Middle frontal gyrus (tissue), 1 donor: Measurements from ENCODE around the gene INPP5F.

ENCODE experiments used
- DNase-seq: peaks from one replicate; pipeline ENCODE4 v3.0.0-alpha.2; 2015; ENCODE audit warnings: low spot score; ENCODE audit errors: extremely low spot score

Gene INPP5F

GRCh38 chr10:119817991-119818888, 92.4 kb downstream of the INPP5F start:
- no peak for DNase-seq

DNA sequence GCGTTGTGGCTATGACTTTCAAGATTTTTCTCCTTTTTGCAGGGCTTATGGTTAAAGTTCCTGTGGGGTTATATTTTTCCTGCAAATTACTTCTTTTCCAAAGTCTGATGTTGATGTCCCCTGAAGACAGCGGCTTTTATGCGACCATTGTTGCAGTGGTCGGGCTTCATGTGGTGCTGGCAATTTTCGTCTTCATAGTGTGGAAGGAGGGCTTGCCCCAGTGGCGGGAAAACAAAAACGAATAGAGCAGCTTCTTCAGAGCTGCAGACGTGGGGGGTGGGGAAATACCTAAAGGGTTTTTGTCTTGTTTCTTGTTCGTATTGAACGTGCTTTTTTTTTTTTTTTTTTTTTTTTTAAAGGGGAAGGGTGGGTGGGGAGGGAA, 93.0 kb downstream of the INPP5F start:
- no peak for DNase-seq

DNA sequence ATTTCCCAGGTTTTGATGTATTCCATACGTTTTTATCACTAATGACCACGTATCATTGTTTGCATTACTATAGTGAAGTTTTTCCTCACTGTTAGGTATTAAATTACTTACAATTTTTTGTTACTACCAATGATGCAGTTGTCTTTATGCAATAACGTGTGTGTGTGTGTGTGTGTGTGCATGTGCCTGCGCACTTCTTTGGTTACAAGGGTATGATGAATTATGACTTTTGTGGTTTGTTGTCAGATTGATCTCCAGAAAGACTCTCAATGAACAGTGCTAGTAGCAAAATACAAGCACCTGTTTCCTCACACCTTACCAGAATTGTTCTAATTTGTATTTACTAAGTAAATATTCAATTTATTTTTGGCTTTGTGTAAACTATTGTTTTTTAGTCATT, 95.3 kb downstream of the INPP5F start:
- no peak for DNase-seq

DNA sequence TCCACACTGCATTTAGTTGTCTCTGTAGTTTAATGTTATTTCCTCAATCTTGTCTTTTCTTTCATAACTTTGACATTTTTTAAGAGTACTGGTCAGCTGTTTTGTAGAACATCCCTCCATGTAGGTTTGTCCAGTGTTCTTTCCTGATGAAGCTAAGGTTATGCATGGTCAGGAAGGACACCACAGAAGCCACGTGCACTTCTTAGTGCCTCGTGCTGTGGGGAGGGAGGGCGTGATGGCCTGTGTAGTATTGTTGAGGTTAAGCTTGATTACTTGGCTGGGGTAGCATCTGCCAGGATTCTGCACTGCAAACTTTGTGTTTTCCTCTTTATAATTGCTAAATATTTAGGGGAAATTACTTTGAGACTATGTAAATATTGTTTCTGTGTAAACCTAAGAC, 98.4 kb downstream of the INPP5F start:
- DNase-seq = no peak

DNA sequence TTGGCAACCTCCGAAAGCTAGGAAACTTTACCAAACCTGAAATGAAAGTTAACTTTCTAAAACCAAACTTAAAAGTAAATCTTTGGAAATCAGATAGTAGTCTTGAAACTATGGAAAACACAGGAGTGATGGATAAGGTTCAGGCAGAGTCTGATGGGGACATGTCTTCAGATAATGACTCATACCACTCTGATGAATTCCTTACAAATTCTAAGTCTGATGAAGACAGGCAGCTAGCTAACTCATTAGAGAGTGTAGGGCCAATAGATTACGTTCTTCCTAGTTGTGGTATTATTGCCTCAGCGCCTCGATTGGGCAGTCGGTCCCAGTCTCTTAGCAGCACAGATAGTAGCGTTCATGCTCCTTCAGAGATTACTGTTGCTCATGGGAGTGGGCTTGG, 100.9 kb downstream of the INPP5F start:
- no peak for DNase-seq

DNA sequence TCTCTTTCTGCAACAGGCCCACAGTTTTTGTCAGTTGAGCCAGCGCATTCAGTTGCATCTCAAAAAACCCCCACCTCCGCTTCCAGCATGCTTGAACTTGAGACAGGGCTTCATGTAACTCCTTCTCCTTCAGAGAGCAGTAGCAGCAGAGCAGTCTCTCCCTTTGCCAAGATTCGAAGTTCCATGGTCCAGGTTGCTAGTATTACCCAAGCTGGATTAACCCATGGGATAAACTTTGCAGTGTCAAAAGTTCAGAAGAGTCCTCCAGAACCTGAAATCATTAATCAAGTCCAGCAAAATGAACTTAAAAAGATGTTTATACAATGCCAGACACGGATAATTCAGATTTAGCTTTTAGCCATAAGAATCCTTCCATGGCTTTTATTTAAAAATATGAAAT, 101.6 kb downstream of the INPP5F start:
- DNase-seq = no peak

GRCh38 chr10:119829429-119829828, 103.6 kb downstream of the INPP5F start:
- DNase-seq = no peak

DNA sequence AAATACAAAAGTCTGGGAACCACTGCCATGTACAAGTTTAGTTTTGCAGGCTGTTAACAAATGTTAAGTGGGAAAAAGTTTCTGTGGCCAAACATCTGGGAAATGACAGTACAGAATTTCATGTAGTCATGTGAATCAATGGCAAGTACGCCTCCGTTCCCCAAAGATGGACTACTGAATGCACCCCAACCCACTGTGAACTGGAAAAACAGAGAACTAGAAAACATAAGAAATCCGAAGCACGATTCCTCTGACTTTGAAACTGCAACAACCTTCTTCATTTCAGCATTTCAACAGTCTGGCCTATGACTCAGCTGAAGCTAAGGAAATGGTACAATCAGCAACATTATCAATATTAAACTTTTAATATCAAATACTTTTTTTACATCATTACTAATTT, 105.0 kb downstream of the INPP5F start:
- DNase-seq = no peak

GRCh38 chr10:119831656-119832055, 105.8 kb downstream of the INPP5F start:
- DNase-seq = no peak

DNA sequence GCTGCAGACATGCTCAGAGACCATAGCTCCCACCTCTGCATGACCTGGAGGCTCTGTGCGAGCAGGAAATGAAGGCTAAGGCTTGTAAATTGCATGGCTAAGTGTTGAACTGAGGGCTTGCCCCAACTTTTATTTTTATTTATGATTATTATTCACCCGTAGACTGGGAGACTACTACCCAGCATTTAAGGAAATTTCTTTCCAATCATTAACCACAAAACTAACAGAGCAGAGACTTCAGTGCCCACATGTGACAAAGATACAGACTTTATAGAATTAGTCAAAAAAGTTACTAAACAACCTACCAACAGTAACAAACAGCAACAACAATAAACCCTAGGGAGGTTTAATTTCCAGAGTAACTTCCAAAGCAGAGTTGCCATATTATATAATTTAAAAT, 107.1 kb downstream of the INPP5F start:
- DNase-seq = no peak

DNA sequence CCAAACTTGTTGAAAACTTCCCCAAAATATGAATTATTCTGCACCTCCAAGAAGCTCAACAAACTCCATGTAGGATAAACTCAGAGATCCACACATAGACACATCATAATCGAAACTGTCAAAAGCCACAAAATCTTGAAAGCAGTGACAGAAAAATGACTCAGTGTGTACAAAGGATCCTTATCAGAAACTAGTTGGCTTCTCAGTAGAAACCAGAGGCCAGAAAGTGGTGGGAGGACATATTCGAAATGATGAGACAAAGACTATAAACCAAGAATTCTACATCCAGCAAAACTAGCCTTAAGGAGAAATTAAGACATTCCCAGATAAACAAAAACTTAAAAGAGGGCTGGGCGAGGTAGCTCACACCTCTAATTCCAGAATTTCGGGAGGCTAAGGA, 108.3 kb downstream of the INPP5F start:
- no peak for DNase-seq

- DNase-seq = no peak
Measured at GRCh38 chr10:119845656-119846055, 119.8 kb downstream of the INPP5F start.

GRCh38 chr10:119849031-119849789, 123.4 kb downstream of the INPP5F start:
- DNase-seq = no peak

DNA sequence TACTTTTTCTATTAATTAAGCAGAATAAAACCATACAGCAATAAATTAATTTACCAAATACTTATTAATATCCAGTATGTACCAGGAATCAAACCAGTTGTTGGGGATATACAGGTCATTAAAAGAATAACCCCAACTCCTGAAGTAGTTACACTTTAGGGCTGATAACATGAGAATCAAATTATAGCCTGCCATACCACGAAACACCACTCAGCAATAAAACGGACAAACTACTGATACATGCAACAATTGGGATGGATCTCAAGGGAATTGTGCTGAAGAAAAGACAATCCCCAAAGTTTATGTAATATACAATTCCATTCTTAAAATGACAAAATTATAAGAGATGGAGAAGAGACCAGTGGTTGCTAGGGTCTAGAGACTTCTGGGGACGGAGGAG, 124.1 kb downstream of the INPP5F start:
- no peak for DNase-seq

DNA sequence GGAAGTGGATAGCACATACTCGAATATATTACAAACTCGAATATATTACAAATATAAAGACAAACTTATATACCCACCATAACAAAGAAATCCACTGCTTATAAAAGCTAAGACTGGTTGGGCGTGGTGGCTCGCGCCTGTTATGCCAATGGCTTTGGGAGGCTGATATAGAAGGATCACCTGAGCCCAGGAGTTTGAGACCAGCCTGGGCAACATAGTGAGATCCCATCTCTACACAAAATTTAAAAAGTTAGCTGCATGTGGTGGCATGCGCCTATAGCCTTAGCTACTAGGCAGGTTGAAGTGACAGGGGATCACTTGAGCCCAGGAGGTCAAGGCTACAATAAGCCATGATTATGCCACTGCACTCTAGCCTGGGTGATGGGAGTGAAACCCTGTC, 126.4 kb downstream of the INPP5F start:
- DNase-seq = no peak

GRCh38 chr10:119852822-119853221, 127.0 kb downstream of the INPP5F start:
- no peak for DNase-seq

DNA sequence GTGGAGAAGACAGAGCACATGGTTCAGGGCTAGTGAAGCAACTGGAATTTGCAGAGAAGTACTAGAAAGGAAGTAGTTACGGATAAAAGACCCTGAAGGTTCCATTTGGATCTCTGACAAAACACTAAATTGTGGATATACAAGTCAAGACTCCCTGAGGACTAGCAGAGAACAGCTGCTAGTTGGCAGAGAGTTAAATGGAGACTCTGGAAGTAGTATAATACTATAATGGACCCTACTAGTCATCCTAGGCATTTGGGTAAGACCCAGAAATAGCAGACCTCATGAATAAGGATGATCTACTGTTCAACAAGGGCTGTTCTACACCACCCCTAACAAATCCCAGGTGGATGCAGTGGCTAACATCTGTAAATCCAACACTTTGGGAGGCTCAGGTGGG, 127.7 kb downstream of the INPP5F start:
- no peak for DNase-seq

- no peak for DNase-seq
Measured at GRCh38 chr10:119858063-119858462, 132.2 kb downstream of the INPP5F start.

- peak; percentile 28 for DNase-seq
Measured at GRCh38 chr10:119859420-119860258, 133.8 kb downstream of the INPP5F start.

DNA sequence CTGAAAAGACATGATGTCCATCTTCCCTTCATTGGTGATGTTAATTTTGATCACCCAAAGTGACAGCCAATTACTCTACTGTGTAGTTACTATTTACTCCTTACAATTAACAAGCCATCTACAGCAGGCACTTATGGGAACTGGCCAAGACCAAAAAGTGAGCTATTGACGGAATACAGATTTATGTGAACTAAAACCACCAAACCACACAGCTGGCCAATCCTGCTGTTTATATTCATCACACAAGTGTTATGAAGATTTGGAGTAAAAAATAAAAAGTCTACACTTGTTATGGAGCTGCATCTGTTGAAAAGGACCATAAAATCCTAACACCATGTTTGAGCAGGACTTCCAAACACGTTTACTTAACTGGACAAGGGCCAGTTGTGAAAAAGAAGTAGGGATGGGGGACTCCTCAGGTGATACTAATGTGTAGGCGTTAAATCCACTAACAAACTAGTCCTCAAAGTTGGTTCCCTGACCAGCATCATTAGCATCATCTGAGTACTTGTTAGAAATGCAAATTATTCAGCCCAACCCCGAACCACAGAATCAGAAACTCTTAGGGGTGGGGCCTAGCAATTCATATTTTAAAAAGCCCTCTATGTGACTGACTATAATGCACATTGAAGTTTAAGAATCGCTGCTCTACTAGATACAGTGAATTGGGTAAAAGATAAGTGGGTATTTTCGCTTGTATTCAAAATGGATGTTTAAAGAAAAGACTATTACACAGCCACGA, 135.2 kb downstream of the INPP5F start:
- no peak for DNase-seq

DNA sequence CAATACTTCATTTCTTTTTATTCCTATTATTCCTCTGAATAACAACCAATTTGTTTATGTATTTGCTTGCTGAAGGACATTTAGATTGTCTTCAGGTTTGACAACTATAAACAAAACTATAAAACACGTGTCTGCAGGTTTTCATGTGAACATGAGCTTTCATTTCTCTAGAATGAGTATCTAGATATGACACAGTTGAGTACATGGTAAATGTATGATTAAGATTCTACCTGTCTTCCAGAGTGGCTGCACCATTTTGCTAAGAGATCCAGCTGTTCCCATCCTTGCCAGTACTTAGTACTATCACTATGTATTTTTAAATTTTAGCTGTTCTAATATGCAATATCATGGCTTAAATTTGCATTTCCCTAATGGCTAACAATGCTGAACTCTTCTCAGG, 136.7 kb downstream of the INPP5F start:
- DNase-seq = no peak
